Tibial nerve (tissue), 4 donors: ENCODE measurements around the gene CARMIL1. TPM values are rescaled to one million over a fixed set of nuclear protein-coding genes. Genes with fewer than 3 reads are reported as not detected.

Experiments
- DNase-seq, 2 donors: peaks; one replicate each; pipeline ENCODE4 v3.0.0-alpha.2; 2019; ENCODE audit warnings: low spot score in 2 of 2
- H3K27ac ChIP-seq, 4 donors: fragments of 200-600 bp; sonication (generic) in 3 of 4; one replicate each; pipeline ENCODE4 v1.5.1; 2017 to 2019; ENCODE audit warnings: mild to moderate bottlenecking in 1 of 4
- H3K27me3 ChIP-seq, 2 donors: fragments of 200-600 bp; sonication (generic) in 1 of 2; one replicate each; pipeline versions ENCODE4 v1.5.1 to v1.6.0; 2017 to 2019
- H3K36me3 ChIP-seq, 3 donors: fragments of 200-600 bp; sonication (generic); one replicate each; pipeline ENCODE4 v1.5.1; 2018 to 2019
- H3K4me1 ChIP-seq, 4 donors: fragments of 200-600 bp; sonication (generic) in 3 of 4; one replicate each; pipeline ENCODE4 v1.5.1; 2017 to 2019
- H3K4me3 ChIP-seq, 4 donors: fragments of 200-600 bp; sonication (generic) in 3 of 4; one replicate each; pipeline ENCODE4 v1.5.1; 2017 to 2019; ENCODE audit warnings: mild to moderate bottlenecking in 1 of 4, moderate library complexity in 1 of 4
- H3K9me3 ChIP-seq, 4 donors: fragments of 200-600 bp; sonication (generic) in 3 of 4; one replicate each; pipeline ENCODE4 v1.5.1; 2017 to 2019
- EP300 ChIP-seq, 2 donors: sonication (generic); formaldehyde crosslinking; IDR thresholded peaks; one replicate each; pipeline ENCODE4 v1.6.1; 2017; ENCODE audit warnings: antibody characterized with exemption in 2 of 2, mild to moderate bottlenecking in 1 of 2
- POLR2A ChIP-seq, 2 donors: fragments of 450-650 bp; IDR thresholded peaks; one replicate each; pipeline ENCODE4 v1.6.1; 2017; ENCODE audit warnings: antibody characterized with exemption in 2 of 2, mild to moderate bottlenecking in 2 of 2, moderate library complexity in 2 of 2
- WGBS, 2 donors: methylation state at CpG; one replicate each; pipeline ENCODE4 v1.1.5; 2018; 5-methylcytosine and 5-hydroxymethylcytosine counted together
- total RNA-seq, 4 donors: library from RNA; depleted of rRNA; stranded (reverse); fragments of >200 nt; gene quantifications; one replicate each; pipeline ENCODE4 v1.1.0, GENCODE V29; 2016
- TF ChIP-seq, protein P1 (sequence below), 5 experiments: fragments of 200-600 bp in 3 of 5; fragments of 450-650 bp in 2 of 5; sonication (generic) in 3 of 5; IDR thresholded peaks; one replicate each; pipeline ENCODE4 v1.5.1; 2016 to 2019; ENCODE audit warnings: antibody characterized with exemption in 5 of 5, mild to moderate bottlenecking in 3 of 5, moderate library complexity in 2 of 5

Gene CARMIL1
- total RNA-seq, 4 donors from 2014 or later: 29.1 to 43.5 (median 34.1) TPM

DNA sequence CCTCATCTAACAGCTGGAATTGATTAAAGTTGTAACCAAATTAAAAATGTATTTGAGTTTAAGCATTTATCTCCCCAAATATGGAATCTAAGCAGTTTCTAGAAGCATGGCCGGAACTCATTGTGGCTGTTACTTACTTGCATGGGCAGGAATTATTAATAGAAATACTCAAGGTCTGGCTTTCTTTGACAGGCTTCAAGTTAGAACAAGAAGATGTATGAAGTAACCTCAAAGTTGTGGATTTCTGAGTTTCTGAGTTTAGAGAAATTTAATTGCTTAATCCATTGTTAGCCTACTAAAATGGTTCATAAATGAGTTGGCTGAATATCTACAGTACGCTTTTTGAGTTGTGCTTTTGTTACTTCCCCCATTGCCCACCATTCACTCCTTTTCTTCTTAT, 7.7 kb downstream of the CARMIL1 start:
- no peaks in the 10 kb centered on the region for H3K27me3 ChIP-seq
- no peaks in the 10 kb centered on the region for H3K9me3 ChIP-seq
- no peak overlapping the region for H3K27ac ChIP-seq
- H3K36me3 ChIP-seq: no peaks in the 10 kb centered on the region
- DNase-seq: no peak
- no peak overlapping the region for H3K4me3 ChIP-seq
- H3K4me1 ChIP-seq: peaks cover 0 to 8% (median 0%) of the 10 kb centered on the region in 4 donors
- 92 to 96% methylated on average over 2 of the region's 2 CpGs for WGBS, 2 donors
- TF ChIP-seq, protein P1, sequence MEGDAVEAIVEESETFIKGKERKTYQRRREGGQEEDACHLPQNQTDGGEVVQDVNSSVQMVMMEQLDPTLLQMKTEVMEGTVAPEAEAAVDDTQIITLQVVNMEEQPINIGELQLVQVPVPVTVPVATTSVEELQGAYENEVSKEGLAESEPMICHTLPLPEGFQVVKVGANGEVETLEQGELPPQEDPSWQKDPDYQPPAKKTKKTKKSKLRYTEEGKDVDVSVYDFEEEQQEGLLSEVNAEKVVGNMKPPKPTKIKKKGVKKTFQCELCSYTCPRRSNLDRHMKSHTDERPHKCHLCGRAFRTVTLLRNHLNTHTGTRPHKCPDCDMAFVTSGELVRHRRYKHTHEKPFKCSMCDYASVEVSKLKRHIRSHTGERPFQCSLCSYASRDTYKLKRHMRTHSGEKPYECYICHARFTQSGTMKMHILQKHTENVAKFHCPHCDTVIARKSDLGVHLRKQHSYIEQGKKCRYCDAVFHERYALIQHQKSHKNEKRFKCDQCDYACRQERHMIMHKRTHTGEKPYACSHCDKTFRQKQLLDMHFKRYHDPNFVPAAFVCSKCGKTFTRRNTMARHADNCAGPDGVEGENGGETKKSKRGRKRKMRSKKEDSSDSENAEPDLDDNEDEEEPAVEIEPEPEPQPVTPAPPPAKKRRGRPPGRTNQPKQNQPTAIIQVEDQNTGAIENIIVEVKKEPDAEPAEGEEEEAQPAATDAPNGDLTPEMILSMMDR (IDR thresholded peaks at IDR 0.05): no peak
- TF ChIP-seq EP300 (IDR thresholded peaks at IDR 0.05) (no peak), POLR2A (IDR thresholded peaks at IDR 0.05) (no peak)

- no peaks in the 10 kb centered on the region for H3K36me3 ChIP-seq
- DNase-seq: no peak
- no peaks in the 10 kb centered on the region for H3K9me3 ChIP-seq
- H3K4me3 ChIP-seq: no peak overlapping the region
- no peak overlapping the region for H3K27ac ChIP-seq
- WGBS, 2 donors: 87 to 91% methylated on average over 6 of the region's 6 CpGs
- peaks cover 0 to 8% (median 0%) of the 10 kb centered on the region in 4 donors for H3K4me1 ChIP-seq
- TF ChIP-seq POLR2A (IDR thresholded peaks at IDR 0.05): no peak
- TF ChIP-seq EP300 (IDR thresholded peaks at IDR 0.05): no peak
- TF ChIP-seq, protein P1 (IDR thresholded peaks at IDR 0.05): no peak
- no peaks in the 10 kb centered on the region for H3K27me3 ChIP-seq
Observed at GRCh38 chr6:25287941-25288340, 8.8 kb downstream of the CARMIL1 start.

GRCh38 chr6:25288518-25288917, 9.3 kb downstream of the CARMIL1 start:
- TF ChIP-seq POLR2A (IDR thresholded peaks at IDR 0.05) (no peak), EP300 (IDR thresholded peaks at IDR 0.05) (no peak)
- TF ChIP-seq, protein P1 (IDR thresholded peaks at IDR 0.05): no peak
- H3K27ac ChIP-seq: no peak overlapping the region
- DNase-seq: no peak
- no peaks in the 10 kb centered on the region for H3K27me3 ChIP-seq
- no peaks in the 10 kb centered on the region for H3K36me3 ChIP-seq
- H3K9me3 ChIP-seq: no peaks in the 10 kb centered on the region
- H3K4me3 ChIP-seq: no peak overlapping the region
- H3K4me1 ChIP-seq: peaks cover 0 to 8% (median 0%) of the 10 kb centered on the region in 4 donors
- 79 to 90% methylated on average over 2 of the region's 2 CpGs for WGBS, 2 donors

GRCh38 chr6:25290306-25291060, 11.3 kb downstream of the CARMIL1 start:
- H3K36me3 ChIP-seq: no peaks in the 10 kb centered on the region
- WGBS, 2 donors: 82 to 89% methylated on average over 5 of the region's 5 CpGs
- DNase-seq: no peak
- TF ChIP-seq EP300 (IDR thresholded peaks at IDR 0.05) (no peak), POLR2A (IDR thresholded peaks at IDR 0.05) (no peak)
- TF ChIP-seq, protein P1 (IDR thresholded peaks at IDR 0.05): no peak
- no peaks in the 10 kb centered on the region for H3K9me3 ChIP-seq
- peaks cover 0 to 12% (median under 1%) of the 10 kb centered on the region in 4 donors for H3K4me1 ChIP-seq
- no peaks in the 10 kb centered on the region for H3K27me3 ChIP-seq
- H3K4me3 ChIP-seq: no peak overlapping the region
- peak overlapping the region in 2 of 4 donors; percentile 30 to 43 for H3K27ac ChIP-seq

DNA sequence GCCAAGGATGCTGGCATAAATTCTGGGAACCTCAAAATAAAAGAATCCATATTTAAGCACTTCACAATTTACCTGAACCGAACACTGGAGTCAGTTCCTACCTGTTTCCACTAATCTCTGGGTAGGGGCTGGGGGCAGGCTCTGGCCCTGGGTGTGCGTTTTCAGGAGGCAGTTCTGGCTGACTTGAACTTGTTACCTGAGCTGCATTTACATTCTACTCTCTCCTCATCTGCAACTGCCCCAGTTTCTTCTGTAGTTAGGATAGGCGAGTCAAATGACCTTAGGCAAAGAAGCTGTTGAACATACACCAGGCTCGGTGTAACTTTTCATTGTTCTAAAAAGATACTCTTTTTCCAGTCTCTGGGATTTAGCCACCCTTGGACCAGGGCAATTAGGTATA, 13.2 kb downstream of the CARMIL1 start:
- Histone ChIP-seq H3K27ac (no peak overlapping the region), H3K27me3 (no peaks in the 10 kb centered on the region), H3K36me3 (no peaks in the 10 kb centered on the region), H3K4me3 (no peak overlapping the region), H3K9me3 (no peaks in the 10 kb centered on the region), H3K4me1 (peaks cover 0 to 31% (median 15%) of the 10 kb centered on the region in 4 donors)
- WGBS, 2 donors: 82 to 87% methylated on average over 4 of the region's 4 CpGs
- DNase-seq: no peak
- TF ChIP-seq, protein P1 (IDR thresholded peaks at IDR 0.05): no peak
- no peak for TF ChIP-seq EP300 (IDR thresholded peaks at IDR 0.05)
- TF ChIP-seq POLR2A (IDR thresholded peaks at IDR 0.05): no peak
